RCC 7860 (cell line): ENCODE measurements around the gene IGFBP4.

Experiments used
- DNase-seq: peaks from one replicate; pipeline ENCODE4 v3.0.0-alpha.2; 2015; ENCODE audit warnings: low spot score
- FAIRE-seq: peaks from 2 replicates; lab custom pipeline; 2012; peaks lifted over from hg19 to GRCh38; lab: Jason Lieb, UNC

IGFBP4 gene

DNA sequence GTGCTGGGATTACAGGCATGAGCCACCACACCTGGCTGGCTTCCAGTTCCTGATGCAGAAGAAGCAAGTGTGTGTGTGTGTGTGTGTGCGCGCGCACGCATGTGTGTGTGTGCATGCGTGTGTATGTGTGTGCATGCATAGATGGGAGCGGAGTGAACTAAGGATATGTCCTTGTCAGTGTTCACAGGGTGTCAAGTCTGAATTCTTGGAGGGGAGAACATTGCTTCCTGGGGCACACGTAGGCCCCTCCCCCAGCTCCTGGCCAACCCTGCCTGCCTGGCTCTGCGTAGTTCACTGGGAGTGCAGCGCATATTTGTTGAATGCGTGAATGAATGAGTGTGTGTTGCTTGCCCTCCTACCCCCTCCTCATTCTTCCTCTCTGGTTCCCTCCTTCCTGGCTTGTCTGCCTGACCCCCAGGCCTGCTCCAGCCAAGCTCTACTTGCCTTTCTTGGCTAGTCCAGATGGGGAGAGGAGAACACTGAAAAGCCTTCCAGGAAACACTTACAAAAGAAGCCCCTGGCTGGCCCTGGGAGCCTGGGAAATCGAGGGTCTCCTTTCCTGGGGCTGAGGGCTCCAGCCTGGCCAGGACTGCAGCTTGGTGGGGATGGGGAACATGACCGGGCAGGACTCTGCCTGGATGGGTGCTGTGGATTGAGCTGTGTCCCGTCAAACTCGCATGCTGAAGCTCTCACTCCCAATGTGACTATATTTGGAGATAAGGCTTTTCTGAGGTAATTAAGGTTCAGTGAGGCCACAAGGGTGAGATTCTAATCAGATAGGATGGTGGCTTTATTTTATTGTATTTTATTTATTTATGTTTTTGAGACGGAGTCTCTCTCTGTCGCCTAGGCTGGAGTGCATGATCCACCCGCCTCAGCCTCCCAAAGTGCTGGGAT, 27.9 kb downstream of the IGFBP4 start:
- DNase-seq, result no peak
- no peak for FAIRE-seq

DNA sequence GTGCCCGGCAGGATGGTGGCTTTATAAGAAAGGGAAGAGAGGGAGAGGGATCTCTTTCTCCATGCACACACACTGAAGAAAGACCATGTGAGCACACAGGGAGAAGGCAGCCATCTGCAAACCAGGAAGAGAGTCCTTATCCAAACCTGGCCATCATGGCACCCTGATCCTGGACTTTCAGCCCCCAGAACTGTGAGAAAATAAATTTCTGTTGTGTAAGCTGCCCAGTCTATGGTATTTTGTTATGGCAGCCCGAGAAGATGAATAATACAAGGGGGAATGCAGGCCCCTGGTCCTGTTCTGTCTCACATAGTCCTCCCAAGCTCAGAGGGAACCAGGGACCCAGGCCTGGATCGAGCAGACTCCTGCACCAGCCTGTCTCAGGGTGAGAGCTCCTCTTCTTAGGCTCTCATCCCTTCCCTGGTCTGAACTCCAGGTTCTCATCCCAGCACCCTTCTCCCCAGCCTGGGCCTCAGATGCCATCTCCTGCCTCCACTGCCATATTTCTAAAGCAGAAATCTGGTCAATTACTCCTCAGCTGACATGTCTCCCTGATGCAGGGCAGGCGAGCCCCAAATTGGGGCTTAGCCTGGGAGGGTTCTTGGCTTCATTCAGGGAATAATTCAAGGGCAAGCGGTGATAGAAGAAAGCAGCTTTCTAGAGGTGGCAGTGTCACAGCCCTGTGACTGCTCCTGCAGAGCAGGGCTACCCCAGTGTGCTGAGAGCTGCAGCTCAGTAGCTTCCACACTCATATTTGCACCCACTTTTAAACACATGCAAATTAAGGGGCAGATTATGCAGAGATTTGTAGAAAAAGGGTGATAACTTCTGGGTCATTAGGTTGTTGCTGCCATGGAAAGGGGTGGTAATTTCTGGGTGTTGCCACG, 28.8 kb downstream of the IGFBP4 start:
- FAIRE-seq (no peak), DNase-seq (no peak)

DNA sequence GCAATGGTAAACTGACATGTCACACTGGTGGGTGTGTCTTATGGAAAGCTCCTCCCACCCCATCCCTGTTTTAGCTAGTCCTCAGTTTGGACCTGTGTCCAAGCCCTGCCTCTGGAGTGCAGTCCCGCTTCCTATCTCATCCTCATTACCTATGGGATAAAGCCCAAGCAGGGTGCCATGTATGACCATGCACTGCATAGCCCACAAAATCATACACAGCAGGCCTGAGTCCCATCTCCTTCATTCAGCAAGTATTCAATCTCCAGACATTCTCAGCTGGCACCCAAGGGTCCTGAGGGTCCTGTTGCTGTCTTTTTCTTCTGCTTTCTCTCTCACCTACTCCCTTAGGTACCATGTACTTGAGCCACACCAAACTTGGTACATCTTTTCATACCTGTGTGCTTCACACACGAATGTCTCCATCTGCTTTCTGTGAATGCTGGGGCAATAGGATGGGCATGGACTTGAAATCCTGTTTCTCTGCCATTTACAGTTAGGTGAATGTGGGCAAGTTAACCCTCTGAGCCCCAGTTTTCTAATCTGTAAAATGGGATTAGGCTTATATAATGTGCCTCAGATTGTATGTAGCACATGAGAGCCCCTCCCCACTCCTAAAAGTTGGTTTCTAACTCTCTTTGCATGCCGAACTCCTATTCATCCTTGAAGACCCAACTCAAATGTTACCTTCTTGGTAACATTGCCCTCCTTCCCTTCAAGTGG, 29.6 kb downstream of the IGFBP4 start:
- no peak for DNase-seq

GRCh38 chr17:40473573-40474365, 30.5 kb downstream of the IGFBP4 start:
- FAIRE-seq, result no peak
- DNase-seq, result no peak

More for the DNA sequence above, 29.6 kb downstream of the IGFBP4 start:
- FAIRE-seq, result no peak

- FAIRE-seq (no peak), DNase-seq (no peak)
Observed at GRCh38 chr17:40474419-40475002, 31.3 kb downstream of the IGFBP4 start.

DNA sequence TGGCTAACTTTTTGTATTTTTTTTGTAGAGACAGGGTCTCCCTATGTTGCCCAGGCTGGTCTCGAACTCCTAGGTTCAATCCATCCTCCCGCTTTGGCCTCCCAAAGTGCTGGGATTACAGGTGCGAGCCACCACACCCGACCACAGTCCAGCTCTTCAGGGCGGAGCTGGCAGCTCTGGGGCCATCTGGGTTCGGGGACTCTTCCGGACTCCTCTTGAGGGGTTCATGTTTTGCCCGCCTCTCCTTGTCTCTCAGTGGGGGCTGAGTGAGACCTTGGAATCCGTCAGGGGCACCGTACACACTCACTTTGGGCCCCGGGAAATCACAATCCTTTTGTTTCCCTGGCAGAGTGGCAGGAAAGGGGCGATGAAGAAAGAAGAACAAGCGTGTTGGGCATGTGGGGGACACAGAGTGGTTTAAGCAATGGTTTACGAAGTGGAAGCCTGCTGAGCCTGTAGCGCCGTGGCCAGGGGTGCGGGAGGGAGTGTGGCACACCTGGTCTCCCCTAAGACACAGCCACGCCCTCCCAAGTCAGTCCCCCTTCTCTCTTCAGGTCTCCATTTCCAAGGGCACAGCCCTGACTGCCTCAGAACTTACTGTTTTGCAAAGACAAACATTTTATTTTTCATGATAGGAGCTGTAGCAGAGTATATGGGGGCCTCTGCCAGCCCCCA, 32.1 kb downstream of the IGFBP4 start:
- FAIRE-seq (no peak), DNase-seq (no peak)

DNA sequence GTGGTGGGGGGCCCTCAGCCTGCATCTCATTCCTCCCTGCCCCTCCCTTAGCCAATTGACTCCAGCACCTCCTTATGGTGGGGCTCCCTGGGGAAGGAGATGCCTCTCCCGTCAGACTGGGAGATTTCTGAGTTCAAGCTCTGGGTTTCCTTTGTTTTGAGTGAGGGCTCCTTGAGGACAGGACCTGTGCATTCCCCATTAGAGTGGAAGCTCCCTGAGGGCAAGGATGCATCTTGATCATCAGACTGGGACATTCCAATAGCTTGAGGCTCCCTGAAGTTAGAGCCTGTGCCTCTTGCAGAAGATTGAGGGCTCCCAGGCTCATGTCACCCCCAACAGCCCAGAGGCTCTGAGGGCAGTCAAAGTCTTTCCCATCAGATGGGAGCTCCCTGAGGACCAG, 34.5 kb downstream of the IGFBP4 start:
- FAIRE-seq, result no peak
- DNase-seq, result no peak

DNA sequence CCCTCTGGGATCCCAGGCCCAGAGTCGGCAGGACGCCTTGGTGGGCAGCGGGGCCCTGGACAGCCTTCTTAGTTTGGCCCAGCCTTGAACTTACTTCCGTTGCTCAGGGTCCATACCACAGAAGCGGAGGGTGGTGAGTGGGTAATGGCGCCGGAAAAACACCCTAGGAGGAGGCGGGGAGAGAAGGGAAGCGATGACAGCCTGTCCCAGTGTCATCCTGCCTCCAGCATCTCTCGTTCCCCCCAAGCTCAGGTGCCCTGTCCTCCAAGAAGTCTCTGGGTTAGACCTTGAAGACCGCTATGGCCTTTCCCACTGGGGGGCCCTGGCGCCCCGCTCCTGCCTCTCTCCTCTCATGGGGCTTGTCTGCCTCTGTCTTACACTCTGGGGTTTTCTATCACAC, 35.2 kb downstream of the IGFBP4 start:
- FAIRE-seq (no peak), DNase-seq (no peak)

DNA sequence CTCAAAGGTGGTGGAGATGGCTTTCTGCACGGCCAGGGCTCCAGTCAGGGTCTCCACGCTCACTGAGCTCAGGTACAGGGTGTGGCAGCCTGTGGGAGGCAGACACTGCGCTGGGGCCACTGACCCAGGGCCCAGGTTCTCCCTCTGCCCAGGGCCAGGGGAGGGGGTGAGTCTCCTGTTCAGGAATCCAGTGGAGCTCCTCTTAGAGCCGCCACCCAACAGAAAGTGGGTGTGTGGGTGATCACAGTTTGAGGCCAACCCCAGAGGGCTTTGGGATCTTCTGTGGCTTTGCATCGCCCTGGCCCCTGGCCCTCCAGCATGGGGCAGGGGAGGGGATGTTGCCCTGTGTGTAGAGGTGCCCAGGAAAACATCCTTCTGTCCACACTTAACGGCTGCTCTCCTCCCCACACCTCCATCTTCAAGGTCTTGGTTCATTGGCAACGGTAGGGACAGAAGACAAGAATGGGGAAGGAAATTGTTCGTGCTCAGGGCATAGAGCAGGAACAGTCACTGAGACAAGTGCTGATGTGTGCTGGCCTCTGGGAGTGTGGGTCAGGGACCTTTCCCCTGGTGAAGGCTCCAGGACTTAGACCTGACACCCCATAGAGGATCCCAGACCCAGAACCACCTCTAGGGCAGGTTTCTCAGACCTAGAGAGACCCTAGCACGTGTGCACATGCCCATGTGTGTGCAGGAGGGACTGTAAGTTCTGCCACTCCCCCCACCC, 36.7 kb downstream of the IGFBP4 start:
- no peak for FAIRE-seq
- no peak for DNase-seq

DNA sequence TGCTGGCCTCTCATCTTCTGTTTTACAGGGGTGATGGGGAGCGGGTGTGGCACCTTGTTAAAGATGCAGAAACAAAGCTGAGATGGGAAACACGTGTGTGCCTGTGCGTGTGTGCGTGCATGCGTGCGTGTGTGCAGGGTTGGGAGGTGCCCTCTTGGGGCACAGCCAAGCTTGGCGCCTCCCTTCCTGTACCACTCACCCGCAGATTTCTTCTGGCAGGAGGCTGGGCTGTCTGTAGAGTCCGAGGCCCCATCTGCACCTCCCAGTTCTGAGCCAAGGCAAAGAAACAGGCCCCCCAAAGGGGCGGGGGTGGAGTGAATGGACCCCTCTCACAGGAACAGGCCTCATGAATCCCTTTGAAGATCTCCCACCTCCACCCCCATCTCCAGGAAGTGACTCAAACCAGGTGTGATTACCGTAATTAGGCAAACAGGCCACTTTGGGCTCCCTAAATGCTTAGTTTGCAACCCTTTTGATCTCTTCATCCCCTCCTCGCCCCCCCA, 37.3 kb downstream of the IGFBP4 start:
- DNase-seq, result no peak
- FAIRE-seq, result no peak

DNA sequence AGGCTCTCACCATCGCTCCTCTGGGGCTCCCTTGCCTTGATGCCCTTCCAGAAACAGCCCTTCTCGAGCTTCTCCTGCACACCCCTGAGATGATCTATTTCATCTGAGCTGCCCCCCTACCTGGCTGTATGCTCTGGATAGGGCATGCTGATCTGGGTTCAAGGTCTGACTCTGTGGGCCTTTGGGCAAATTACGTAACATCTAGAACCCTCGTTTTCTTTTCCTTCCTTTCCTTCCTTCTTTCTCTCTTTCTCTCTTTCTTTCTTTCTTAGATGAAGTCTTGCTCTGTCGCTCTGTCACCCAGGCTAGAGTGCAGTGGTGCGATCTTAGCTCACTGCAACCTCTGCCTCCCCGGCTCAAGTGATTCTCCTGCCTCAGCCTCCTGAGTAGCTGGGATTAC, 37.9 kb downstream of the IGFBP4 start:
- no peak for DNase-seq
- no peak for FAIRE-seq

DNA sequence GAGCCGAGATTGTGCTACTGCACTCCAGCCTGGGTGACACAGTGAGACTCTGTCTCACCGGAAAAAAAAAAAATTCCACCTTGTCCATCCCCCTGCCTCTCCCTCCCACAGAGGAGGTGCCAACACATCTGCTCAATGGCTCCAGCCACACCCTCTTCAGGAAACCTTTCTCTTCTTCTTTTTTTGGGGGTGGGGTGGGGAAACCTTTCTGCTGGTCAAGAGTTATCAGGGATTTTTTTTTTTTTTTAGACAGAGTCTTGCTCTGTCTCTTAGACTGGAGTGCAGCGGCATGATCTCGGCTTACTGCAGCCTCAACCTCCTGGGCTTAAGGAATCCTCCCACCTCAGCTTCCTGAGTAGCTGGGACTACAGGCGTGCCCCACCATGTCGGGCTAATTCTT, 39.5 kb downstream of the IGFBP4 start:
- FAIRE-seq (no peak), DNase-seq (no peak)

GRCh38 chr17:40483679-40484078, 40.4 kb downstream of the IGFBP4 start:
- FAIRE-seq (no peak), DNase-seq (no peak)

DNA sequence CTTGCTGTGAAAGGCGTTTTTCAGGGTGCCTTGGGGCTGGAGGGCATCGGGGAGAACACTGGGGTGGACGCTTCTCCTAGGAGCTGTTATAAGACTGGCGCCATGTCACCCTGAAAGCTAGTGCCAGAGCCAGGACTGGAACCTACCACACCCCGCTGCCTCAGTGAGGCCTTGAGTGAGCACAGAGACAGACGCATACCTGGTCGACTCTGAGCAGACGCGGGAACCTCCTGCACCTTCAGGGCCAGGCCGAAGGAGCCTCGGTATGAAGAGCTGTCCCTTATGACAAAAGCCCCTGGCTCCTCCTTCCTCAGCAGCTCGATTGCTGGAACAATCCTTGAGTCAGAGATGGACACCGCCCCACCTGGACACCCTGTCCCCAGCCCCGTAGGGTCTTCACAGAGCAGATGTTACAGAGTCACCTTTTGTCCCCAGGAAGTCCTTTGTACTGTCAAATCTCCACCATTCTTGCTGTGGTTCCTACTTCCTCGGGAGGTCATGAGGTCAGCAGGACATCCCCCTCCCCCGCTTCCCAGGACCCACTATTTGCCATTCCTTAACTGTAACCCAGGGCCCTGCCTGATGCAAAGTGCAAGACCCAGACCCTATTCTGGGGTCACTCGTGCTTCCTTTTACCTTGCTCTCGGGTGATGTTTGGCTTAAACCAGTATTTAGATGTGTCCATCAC, 41.2 kb downstream of the IGFBP4 start:
- FAIRE-seq (no peak), DNase-seq (no peak)

- FAIRE-seq, result no peak
- no peak for DNase-seq
Observed at GRCh38 chr17:40484973-40485530, 41.8 kb downstream of the IGFBP4 start.

DNA sequence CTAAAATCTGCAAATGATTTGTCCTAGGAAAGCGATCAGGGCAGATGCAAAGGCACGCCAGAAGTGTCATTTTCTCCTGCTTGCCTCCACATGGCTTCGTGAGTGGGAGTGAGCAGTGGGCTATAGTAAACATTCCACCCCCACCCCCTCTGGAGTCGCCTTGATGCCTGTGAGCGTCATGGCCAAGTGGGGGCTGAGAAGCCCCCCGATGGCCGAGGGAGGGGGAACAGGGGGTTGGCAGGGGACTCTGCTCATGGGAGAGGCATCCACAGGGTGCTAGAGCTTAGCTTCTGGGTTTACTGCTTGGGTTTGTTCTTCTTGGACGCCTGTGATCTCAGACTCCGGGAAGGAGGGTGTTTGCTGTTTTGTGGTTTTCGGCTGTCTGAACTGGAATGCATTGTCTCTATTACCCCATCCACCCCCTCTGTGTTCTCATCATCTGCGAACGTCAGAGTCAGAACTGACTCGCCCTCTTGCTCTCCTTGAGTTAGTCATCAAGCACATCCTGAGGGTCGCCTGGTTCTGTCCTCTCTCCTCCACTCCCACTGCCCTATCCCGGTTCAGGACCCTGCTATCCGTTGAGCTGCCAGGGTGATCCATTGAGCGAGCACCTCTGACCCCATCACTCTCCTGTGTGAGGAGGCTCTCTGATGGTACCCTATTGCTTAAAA, 42.7 kb downstream of the IGFBP4 start:
- FAIRE-seq (peak; percentile 90), DNase-seq (peak; percentile 91)
